Measurements from ENCODE around the gene HSPA2. TPM values are rescaled to one million over a fixed set of nuclear protein-coding genes. Genes with fewer than 3 reads are reported as not detected.
"Not testable (repeated sequence)": the region's sequence is repeated elsewhere in the genome, so short reads cannot be mapped to it uniquely, and the experiment has no call there.

Gene HSPA2
- total RNA-seq, 1 donor from 2014 or later, result 412 TPM

DNA sequence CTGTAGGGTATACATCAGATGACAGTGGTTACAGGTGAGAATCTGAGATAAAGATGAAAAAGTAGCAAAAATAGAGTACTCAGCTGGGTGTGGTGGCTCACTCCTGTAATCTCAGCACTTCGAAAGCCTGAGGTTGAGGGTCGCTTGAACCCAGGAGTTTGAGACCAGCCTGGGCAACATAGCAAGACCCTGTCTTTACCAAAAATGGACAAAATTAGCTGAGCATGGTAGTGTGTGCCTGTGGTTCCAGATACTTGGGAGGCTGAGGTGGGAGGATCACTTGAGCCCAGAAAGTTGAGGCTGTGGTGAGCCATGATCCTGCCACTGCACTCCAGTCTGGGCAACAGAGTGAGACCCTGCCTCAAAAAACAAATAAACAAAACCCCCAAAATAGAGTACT is 17.7 kb downstream of the HSPA2 start:
- not testable (repeated sequence) for DNase-seq (ENCODE audit: low spot score)

DNA sequence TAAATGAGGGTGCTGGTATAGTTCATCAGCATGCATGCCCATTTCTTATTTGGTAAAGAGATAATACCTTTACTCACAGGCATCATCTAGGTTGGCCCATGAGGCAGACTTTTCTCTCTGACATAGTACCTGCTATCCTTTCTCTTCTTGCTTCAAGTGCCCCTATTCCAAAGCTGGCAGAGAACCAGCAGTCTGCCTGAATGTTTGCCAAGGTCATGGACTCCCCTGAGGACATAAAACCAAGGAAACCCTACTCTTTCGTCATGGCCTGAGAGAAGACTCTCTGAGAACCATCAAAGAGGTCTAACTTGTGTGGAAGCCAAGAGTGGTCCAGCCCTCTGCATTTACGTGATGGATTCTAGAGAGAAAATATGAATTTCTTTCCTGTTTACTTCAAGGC is 21.1 kb downstream of the HSPA2 start:
- DNase-seq (ENCODE audit: low spot score), result no peak

DNA sequence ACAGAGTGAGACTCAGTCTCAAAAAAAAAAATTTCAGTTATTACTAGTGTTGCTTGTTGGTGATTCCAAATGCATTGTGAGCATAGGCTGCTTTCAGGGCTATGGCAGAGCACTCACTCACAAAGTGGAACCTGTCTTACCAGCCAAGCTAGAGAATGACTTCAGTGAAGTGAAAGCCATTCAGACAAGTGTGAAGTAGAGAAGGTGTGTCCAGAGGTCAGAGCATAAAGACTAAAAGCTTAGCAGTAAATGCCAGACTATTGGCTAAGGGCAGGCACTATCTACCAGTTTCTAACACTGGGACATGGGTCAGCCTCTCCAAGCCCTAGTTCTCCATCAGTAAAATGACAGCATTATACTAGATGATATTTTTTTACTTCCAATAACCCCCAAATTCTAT is 21.9 kb downstream of the HSPA2 start:
- no peak for DNase-seq (ENCODE audit: low spot score)

DNA sequence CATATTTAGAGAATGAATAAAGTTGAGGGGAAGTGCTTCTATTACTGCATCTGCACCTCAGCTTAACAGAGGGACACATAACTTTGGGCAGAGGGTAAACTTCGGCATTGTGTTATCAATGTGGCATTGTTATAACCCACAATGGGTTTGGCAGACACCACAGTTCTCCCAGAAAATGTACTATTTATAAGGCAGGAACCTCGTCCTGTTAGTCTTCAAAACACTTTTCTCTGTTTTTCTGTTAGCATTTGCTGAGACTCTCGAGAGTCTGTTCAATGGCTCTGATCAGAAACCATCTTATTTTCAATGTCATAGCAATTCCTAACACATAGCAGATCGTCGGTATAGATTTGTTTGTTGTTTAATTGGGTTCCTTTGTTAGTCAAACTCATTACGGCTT is 23.2 kb downstream of the HSPA2 start:
- no peak for DNase-seq (ENCODE audit: low spot score)

DNA sequence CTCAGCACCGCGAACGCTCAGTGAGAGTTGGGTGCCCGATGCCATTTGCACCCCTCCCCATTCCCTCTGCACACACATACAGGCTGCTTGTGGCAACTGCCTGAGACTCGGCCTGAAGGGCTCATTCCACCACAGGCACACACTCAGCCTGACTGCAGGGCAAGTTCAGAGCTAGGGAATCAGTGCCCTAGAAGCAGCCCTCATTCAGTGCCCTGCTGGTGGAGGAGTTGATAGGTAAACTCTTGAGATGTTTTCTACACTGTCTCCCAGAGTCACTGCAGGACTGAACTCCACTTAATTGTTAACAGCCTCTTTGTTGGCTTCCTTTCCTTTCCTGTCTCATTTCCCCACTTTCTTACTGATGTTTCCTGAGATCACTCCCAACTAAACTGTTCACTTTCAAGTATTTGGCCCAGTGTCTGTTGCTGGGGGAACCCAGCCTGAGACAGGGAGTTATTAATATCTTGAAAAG is 26.1 kb downstream of the HSPA2 start:
- peak; percentile 88 for DNase-seq (ENCODE audit: low spot score)

DNA sequence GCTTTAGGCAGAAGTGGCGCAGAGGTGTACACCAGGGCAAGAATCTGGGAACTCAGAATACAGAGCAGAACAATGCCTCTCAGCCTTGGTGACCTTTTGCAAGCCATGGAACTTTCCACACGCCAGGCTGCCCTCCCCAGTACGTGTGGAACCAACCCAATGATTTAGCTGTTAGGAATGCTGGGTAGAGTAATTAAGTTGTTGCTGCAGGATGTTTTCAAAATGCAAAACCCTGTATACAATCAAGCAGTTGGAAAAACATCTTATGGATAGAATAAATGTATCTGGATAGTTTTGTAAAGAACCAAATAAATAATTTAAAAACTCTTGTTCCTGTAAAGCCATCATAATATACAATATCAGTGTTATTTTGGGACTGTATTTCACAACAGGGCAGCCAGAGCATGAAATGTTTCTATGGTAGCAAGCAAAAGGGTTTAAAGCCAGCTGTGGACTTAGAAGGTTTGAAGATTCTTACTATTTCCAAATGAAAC is 28.6 kb downstream of the HSPA2 start:
- peak; percentile 86 for DNase-seq (ENCODE audit: low spot score)

DNA sequence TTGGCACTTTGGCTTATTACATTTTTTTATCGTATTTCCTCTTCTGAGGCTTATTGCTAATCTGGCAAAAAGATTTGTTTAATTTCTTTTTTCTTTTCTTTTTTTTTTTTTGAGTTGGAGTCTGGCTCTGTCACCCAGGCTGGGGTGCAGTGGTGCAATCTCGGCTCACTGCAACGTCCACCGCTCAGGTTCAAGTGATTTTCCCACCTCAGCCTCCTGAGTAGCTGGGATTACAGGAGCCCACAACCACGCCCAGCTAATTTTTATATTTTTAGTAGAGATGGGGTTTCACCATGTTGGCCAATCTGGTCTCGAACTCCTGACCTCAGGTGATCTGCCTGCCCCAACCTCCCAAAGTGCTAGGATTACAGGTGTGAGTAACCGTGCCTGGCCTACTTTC is 29.1 kb downstream of the HSPA2 start:
- DNase-seq (ENCODE audit: low spot score), result not testable (repeated sequence)

DNA sequence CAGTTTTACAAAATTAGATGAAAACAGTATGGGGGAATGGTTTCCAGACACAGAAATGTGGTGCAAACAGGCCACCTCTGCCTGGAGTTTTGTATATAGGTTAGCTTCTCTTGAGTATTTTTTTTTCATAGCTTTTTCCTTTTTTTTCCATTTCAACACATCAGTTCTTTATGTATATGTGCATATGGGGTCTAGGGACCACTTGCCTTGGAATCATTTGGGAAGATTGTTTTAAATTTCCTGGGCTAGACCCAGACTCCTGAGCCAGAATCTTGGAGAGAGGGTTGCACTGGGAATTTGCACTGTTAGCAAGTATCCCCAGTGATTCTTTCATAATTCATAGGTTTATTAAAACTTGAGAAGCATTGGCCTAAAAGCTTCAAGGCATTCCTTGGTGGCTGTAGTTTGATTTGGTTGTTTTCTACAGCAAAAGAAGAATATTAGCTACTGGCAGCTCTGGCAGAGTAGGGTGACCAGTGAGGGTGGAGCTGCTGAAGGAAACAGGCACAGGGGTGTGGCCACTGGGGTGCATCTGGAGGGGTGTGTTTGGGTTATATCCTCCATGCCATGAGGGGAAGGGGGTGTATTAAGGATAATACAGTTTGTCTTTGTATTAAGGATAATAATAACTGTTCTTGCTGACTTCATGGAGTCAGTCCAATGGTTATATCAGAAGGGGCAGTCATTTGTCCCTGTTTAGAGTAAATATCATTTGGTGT is 32.0 kb downstream of the HSPA2 start:
- no peak for DNase-seq (ENCODE audit: low spot score)

DNA sequence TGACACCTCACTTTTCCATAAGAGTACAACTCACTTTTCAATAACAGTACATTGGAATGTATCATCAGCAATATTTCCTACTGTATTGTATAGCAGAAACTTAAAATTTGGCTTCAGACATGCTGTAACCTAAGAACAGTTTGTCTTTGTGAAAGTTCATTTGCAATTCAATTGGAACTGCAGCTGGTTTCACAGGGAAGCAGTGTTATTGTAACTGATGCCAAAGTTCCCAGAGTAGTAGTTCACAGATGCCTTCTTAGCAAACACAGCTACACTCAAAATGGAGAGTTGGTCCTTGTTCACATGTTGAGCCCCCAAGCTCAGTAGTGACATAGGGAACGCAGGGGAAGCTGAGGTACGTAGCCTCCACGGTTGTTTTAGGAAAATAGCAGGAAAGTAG is 32.6 kb downstream of the HSPA2 start:
- DNase-seq (ENCODE audit: low spot score), result peak; percentile 19

DNA sequence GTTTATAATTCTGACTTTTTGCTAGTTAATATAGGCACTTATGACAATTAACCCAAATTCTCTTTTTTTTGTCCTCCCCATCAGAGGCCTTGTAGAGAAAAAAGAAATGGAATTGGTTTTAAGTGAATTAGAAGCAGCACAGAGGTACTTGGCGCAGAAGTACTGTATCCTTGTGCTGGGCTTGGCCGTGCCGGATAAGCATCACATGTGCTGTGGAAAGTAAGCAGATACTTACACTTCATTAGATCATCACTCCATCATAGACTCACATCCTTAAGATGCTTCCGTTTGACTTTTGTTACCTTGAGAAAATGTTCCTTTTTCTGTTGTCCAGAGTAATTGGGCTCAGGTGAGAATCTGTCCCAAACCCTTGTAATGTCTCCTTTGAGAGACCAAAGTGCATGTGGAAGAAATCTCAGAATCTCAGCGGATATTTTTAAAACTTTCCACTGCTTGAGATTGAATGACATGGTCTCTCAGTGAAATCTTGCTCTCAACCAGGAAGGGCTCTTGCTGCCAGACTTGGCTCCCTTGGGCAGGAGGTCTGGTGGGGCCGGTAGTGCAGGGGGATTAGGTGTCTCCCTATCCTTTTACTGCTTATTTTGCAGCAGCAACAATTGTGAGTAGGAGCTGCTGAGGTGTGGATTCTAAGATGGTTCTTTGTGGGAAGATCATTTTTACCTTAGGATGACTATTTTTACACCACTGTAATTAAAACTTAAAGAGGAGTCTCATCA is 34.0 kb downstream of the HSPA2 start:
- DNase-seq (ENCODE audit: low spot score), result peak; percentile 49

DNA sequence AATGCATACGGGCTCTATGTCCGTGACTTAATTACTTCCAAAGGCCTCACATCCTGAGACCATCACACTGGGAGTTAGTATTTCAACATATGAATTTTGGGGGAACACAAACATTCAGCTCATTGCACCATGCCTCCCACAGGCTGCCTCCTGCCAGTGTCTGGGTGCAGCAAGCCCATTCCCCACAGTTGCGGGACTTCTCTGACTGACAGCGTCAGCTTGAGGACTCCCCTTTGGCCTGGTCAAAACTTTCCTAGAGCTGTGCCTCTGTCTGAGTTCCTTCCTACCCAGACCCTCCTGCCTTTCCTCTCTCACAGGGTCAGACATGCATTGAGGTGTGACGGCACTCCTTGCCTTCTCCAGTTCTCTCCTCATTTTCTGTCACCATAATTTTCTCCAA is 36.7 kb downstream of the HSPA2 start:
- DNase-seq (ENCODE audit: low spot score), result no peak

DNA sequence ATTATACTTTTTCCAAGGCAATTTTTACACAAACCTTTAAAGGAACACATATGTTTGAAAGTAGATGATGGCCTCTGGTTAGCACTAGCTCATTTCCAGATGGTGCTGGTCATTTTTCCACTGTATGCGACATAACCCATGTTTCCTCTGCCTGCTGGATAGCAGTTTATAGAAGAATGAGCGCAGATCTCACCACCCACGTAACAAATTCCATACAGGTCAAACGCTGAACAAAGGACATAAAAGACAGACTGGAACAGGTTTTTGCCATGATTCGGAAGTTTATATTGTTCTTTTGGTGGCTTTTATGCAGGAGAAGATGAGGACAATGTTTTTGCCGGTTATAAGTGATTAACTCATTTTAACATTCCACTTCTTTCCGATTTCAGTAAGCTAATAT is 39.9 kb downstream of the HSPA2 start:
- DNase-seq (ENCODE audit: low spot score), result peak; percentile 10

DNA sequence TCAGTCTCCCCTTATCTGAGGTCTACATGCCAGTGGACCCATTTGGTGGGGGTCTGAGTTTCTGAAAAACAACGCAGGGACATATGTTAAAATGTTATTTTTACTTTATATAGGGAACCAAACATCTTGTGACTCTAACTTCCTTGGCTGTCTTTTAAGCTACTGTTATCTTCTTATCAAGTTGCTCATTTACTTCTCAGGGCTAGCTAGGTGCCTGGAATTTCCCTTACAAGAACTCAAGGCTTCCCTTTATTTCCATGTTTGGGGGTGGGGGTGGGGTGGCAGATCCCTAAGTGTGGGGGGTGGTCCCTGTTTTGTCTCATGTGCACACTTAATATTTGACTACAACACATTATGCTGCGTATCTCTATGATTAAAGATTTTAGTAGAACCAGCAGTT is 40.8 kb downstream of the HSPA2 start:
- DNase-seq (ENCODE audit: low spot score), result no peak

DNA sequence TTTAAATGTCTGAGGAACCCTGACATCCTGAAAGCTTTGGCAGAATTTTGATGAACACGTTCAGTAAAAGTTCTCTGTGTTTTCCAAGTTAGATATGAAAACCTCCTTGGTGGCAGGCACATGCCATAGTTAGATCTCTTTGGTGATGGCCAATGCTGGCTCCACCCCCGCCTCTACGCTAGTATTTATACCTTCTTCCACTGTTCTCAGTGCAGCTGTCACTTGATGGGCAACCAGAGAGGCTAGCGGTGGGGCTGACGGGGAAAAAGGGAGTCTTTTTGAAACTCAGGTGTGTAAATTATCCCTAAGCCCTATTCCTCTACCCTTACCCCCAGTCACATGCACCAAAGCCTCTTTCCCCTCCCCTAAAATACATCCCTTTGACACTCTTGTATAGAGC is 41.3 kb downstream of the HSPA2 start:
- DNase-seq (ENCODE audit: low spot score), result no peak

DNA sequence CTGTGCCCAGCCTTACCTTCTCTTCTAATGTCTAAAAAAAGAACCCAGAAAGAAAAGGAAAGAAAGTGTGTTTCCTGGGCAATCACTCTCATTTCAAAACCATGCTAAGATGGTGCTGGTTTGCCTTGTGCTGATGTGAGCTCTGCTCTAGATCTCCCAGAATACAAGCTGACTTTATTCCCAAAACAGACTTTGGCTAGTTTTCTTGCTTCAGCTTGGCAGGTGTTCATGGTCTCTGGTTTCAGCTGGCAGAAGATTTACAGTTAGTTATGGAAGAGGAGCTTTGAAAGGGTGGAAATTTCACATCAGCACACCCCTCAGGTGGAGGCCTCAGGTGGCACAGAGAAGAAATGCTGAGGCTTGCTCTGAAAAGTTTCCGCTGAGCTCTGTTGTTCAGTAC is 43.6 kb downstream of the HSPA2 start:
- DNase-seq (ENCODE audit: low spot score), result no peak

DNA sequence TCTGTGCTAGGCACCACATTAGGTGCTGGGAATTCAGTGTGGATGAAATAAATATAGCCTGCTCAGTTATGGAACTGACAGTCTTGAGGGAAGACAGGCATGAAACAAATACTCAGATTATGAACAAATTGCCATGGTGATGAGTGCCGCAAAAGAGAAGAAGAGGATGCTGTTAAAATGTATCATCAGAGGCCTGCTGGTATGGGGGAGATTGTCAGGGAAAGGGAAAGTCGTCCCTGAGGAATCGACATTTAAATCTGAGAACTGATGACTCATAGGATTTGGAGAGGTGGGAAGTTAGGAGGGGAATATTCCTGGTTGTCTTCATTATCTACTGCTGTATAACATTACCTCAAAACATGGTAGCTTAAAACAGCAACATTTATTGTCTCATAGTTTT is 51.3 kb downstream of the HSPA2 start:
- DNase-seq (ENCODE audit: low spot score), result no peak

Other genes starting within 250 kb of the HSPA2 start
- gene ESR2, start 246.4 kb upstream of the HSPA2 start, total RNA-seq (ENCODE audit: insufficient read depth, low replicate concordance), result 1.2 TPM
- gene MTHFD1, start 152.4 kb upstream of the HSPA2 start, total RNA-seq (ENCODE audit: insufficient read depth, low replicate concordance), result 15.2 TPM
- 16.6 TPM for gene AKAP5, start 75.2 kb upstream of the HSPA2 start, total RNA-seq (ENCODE audit: insufficient read depth, low replicate concordance)
- gene ZBTB25, start 36.9 kb upstream of the HSPA2 start, total RNA-seq (ENCODE audit: insufficient read depth, low replicate concordance), result 11.8 TPM
- gene ZBTB1, start 36.0 kb upstream of the HSPA2 start, total RNA-seq (ENCODE audit: insufficient read depth, low replicate concordance), result 82.3 TPM
- gene PPP1R36, start 9.2 kb downstream of the HSPA2 start, total RNA-seq (ENCODE audit: insufficient read depth, low replicate concordance), result 4.1 TPM
- 90.0 TPM for gene PLEKHG3, start 163.7 kb downstream of the HSPA2 start, total RNA-seq (ENCODE audit: insufficient read depth, low replicate concordance)